Measurements from ENCODE around the gene GOLGA6L25. TPM values are rescaled to one million over a fixed set of nuclear protein-coding genes. Genes with fewer than 3 reads are reported as not detected.
"Not testable (repeated sequence)": the region's sequence is repeated elsewhere in the genome, so short reads cannot be mapped to it uniquely, and the experiment has no call there.

GOLGA6L25 gene
- total and polyA plus RNA-seq, 9 of the 15 experiments (the other 6 are each of a cell fraction or from before 2014, with no cell fraction given): not detected

- no CpG with 5 or more reads among the region's 11 CpGs for WGBS (ENCODE audit: insufficient coverage, low coverage, missing lambda C conversion rate)
- BruUV-seq (replicated peaks); FAIRE-seq; H3K9me3 ChIP-seq (replicated peaks; ENCODE audit: control insufficient read depth, insufficient read depth, low read depth, low read length); H2AFZ ChIP-seq (ENCODE audit: low read depth, low read length); intact Hi-C loops (cut with micrococcal nuclease); H3K27me3 ChIP-seq (ENCODE audit: control insufficient read depth in 2 of 2, insufficient read depth in 2 of 2, low read length in 2 of 2); H3K79me2 ChIP-seq (ENCODE audit: control insufficient read depth, insufficient read depth, low read length); H3K9me1 ChIP-seq (ENCODE audit: control insufficient read depth, insufficient read depth, low read length); DNase-seq (ENCODE audit: extremely low read depth in 1 of 4, low spot score in 3 of 4); H3K4me2 ChIP-seq (ENCODE audit: insufficient read depth, low read length); H3K9ac ChIP-seq (ENCODE audit: insufficient read depth in 1 of 2, low read depth in 2 of 2, low read length in 2 of 2); H4K20me1 ChIP-seq (replicated peaks; ENCODE audit: control insufficient read depth, insufficient read depth, low read length); H3K27ac ChIP-seq (ENCODE audit: extremely low read depth, low read depth, low read length); H3K4me1 ChIP-seq (replicated peaks in 1 of 2; ENCODE audit: control insufficient read depth in 2 of 2, insufficient read depth in 2 of 2, low read length in 2 of 2); H3K4me3 ChIP-seq; CTCF ChIA-PET (ENCODE audit: low intra/inter-chr PET ratio); H3K36me3 ChIP-seq (ENCODE audit: control insufficient read depth, insufficient read depth, low read length); in situ Hi-C loops (cut with MboI); POLR2A ChIA-PET: not testable (repeated sequence)
- ATAC-seq: peak; percentile 90
Observed at GRCh38 chr15:28515208-28515607, 38.2 kb upstream of the GOLGA6L25 start.

DNA sequence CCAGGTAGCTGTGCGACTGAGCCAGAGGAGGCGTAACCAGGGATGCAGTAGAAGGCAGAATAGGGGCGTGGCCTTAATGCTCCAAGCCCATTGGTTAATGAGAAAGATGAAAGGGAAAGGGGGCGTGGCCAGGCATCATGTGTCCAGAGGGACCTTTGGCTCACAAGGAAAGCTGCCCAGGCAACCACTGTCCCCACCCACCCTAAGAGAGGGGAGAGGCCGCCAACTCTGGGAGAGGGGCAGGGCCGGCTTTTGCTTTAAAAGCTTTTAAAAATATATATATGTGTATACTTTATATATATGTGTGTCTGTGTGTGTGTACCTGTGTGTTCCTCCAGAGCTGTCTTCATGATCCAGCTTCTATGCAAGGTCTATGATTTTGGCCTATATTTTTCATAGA lies 20.4 kb upstream of the GOLGA6L25 start, which contains the start of gene GOLGA8G:
TSS of gene GOLGA8G (minus strand) at position 18 of the 400 bp plus-strand sequence. CDS start 62 bp downstream, outside the sequence.
- H3K36me3 ChIP-seq (ENCODE audit: control insufficient read depth, insufficient read depth, low read length); BruUV-seq (replicated peaks); H3K4me2 ChIP-seq (ENCODE audit: insufficient read depth, low read length); H3K27ac ChIP-seq (ENCODE audit: extremely low read depth, low read depth, low read length); FAIRE-seq; DNase-seq (ENCODE audit: extremely low read depth in 1 of 4, low spot score in 3 of 4); CTCF ChIA-PET (ENCODE audit: low intra/inter-chr PET ratio); H4K20me1 ChIP-seq (replicated peaks; ENCODE audit: control insufficient read depth, insufficient read depth, low read length); H3K9ac ChIP-seq (ENCODE audit: insufficient read depth in 1 of 2, low read depth in 2 of 2, low read length in 2 of 2); H3K79me2 ChIP-seq (ENCODE audit: control insufficient read depth, insufficient read depth, low read length); H3K9me3 ChIP-seq (replicated peaks; ENCODE audit: control insufficient read depth, insufficient read depth, low read depth, low read length); H3K27me3 ChIP-seq (ENCODE audit: control insufficient read depth in 2 of 2, insufficient read depth in 2 of 2, low read length in 2 of 2); POLR2A ChIA-PET; intact Hi-C loops (cut with micrococcal nuclease); H2AFZ ChIP-seq (ENCODE audit: low read depth, low read length); in situ Hi-C loops (cut with MboI); ATAC-seq; H3K4me3 ChIP-seq; H3K9me1 ChIP-seq (ENCODE audit: control insufficient read depth, insufficient read depth, low read length); H3K4me1 ChIP-seq (replicated peaks in 1 of 2; ENCODE audit: control insufficient read depth in 2 of 2, insufficient read depth in 2 of 2, low read length in 2 of 2): not testable (repeated sequence)
- 100% methylated on average over 2 of the region's 6 CpGs for WGBS (ENCODE audit: insufficient coverage, low coverage, missing lambda C conversion rate)

GRCh38 chr15:28573351-28573750 lies 20.0 kb downstream of the GOLGA6L25 start:
- H3K4me2 ChIP-seq (ENCODE audit: insufficient read depth, low read length); H3K4me1 ChIP-seq (replicated peaks in 1 of 2; ENCODE audit: control insufficient read depth in 2 of 2, insufficient read depth in 2 of 2, low read length in 2 of 2); H2AFZ ChIP-seq (ENCODE audit: low read depth, low read length); H3K36me3 ChIP-seq (ENCODE audit: control insufficient read depth, insufficient read depth, low read length); DNase-seq (ENCODE audit: extremely low read depth in 1 of 4, low spot score in 3 of 4); H3K27ac ChIP-seq (ENCODE audit: extremely low read depth, low read depth, low read length); CTCF ChIA-PET (ENCODE audit: low intra/inter-chr PET ratio); ATAC-seq; in situ Hi-C loops (cut with MboI); BruUV-seq (replicated peaks); H3K9ac ChIP-seq (ENCODE audit: insufficient read depth in 1 of 2, low read depth in 2 of 2, low read length in 2 of 2); intact Hi-C loops (cut with micrococcal nuclease); H4K20me1 ChIP-seq (replicated peaks; ENCODE audit: control insufficient read depth, insufficient read depth, low read length); H3K79me2 ChIP-seq (ENCODE audit: control insufficient read depth, insufficient read depth, low read length); FAIRE-seq; H3K9me1 ChIP-seq (ENCODE audit: control insufficient read depth, insufficient read depth, low read length); POLR2A ChIA-PET; H3K9me3 ChIP-seq (replicated peaks; ENCODE audit: control insufficient read depth, insufficient read depth, low read depth, low read length); H3K4me3 ChIP-seq; H3K27me3 ChIP-seq (ENCODE audit: control insufficient read depth in 2 of 2, insufficient read depth in 2 of 2, low read length in 2 of 2): not testable (repeated sequence)
- WGBS (ENCODE audit: insufficient coverage, low coverage, missing lambda C conversion rate): 60% methylated on average over 1 of the region's 13 CpGs

- H3K27me3 ChIP-seq (ENCODE audit: control insufficient read depth in 2 of 2, insufficient read depth in 2 of 2, low read length in 2 of 2); H3K9me1 ChIP-seq (ENCODE audit: control insufficient read depth, insufficient read depth, low read length); intact Hi-C loops (cut with micrococcal nuclease); in situ Hi-C loops (cut with MboI); DNase-seq (ENCODE audit: extremely low read depth in 1 of 4, low spot score in 3 of 4); H3K36me3 ChIP-seq (ENCODE audit: control insufficient read depth, insufficient read depth, low read length); H2AFZ ChIP-seq (ENCODE audit: low read depth, low read length); H3K9me3 ChIP-seq (replicated peaks; ENCODE audit: control insufficient read depth, insufficient read depth, low read depth, low read length); H4K20me1 ChIP-seq (replicated peaks; ENCODE audit: control insufficient read depth, insufficient read depth, low read length); H3K4me2 ChIP-seq (ENCODE audit: insufficient read depth, low read length); POLR2A ChIA-PET; H3K9ac ChIP-seq (ENCODE audit: insufficient read depth in 1 of 2, low read depth in 2 of 2, low read length in 2 of 2); H3K79me2 ChIP-seq (ENCODE audit: control insufficient read depth, insufficient read depth, low read length); H3K4me3 ChIP-seq; BruUV-seq (replicated peaks); H3K4me1 ChIP-seq (replicated peaks in 1 of 2; ENCODE audit: control insufficient read depth in 2 of 2, insufficient read depth in 2 of 2, low read length in 2 of 2); ATAC-seq; FAIRE-seq; CTCF ChIA-PET (ENCODE audit: low intra/inter-chr PET ratio); H3K27ac ChIP-seq (ENCODE audit: extremely low read depth, low read depth, low read length): not testable (repeated sequence)
- no CpG with 5 or more reads among the region's 72 CpGs for WGBS (ENCODE audit: insufficient coverage, low coverage, missing lambda C conversion rate)
Observed at GRCh38 chr15:28588977-28589606, 35.7 kb downstream of the GOLGA6L25 start.
